Left ventricle myocardium superior (tissue), 1 donor: ENCODE data around the gene CLEC2A. TPM values are rescaled to one million over a fixed set of nuclear protein-coding genes. Genes with fewer than 3 reads are reported as not detected.
A peak's percentile ranks its signal among the peaks of the same experiment; 100 is the strongest.

ENCODE experiments used
- ATAC-seq: fragments of 200-7000 bp; cut with Tn5 transposase; one replicate; pipeline ENCODE4 v1.9.1; 2020; ENCODE audit warnings: mild to moderate bottlenecking, moderate library complexity
- DNase-seq: peaks from one replicate; pipeline ENCODE4 v3.0.0-alpha.2; 2020
- intact Hi-C: fragments of 100-400 bp; cut with micrococcal nuclease; formaldehyde crosslinking; loops from one replicate; pipeline ENCODE4 v1.11.0; 2022
- total RNA-seq: library from RNA; stranded (reverse); fragmentation: NEBNext Ultra II Directional; extraction: Animal tissue kit (Norgen Biotek cat#: 25700); gene quantifications from one replicate; pipeline ENCODE4 v1.2.1, GENCODE V29; 2021
- donor health status: DM: no; HTN: yes; CAD: no; lungs with severe emphysema.

The CLEC2A gene
- total RNA-seq, 1 donor from 2014 or later: not detected

GRCh38 chr12:9940375-9940774 is 8.2 kb upstream of the CLEC2A start:
- ATAC-seq: no peak
- DNase-seq: no peak
- intact Hi-C loops: no loop called here

- intact Hi-C loops: no loop called here
- no peak for ATAC-seq
- no peak for DNase-seq
These were observed 4.4 kb upstream of the CLEC2A start for GRCh38 chr12:9936591-9936990.

- ATAC-seq: no peak
- intact Hi-C loops: no loop called here
- DNase-seq: no peak
These were observed 2.9 kb upstream of the CLEC2A start for GRCh38 chr12:9935026-9935425.

DNA sequence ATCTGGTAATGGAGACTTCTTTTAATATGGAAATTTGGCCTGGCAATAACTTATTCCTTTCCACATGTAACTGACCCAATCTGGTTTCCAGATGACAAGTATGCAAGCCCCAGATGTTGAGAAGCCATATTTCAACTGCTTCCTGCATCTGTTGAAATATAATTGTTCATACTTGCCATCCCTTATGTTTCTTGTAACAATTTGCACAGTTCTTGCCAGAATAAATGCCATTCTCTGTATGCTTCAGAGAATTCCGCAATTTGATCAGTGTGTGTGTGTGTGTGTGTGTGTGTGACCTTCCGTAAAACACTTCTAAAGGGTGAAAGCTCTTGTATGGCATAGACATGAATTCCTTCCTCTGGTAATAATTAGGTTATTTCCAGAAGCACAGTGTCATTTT is 1.8 kb upstream of the CLEC2A start:
- intact Hi-C loops: no loop called here
- no peak for ATAC-seq
- no peak for DNase-seq

GRCh38 chr12:9931245-9931644 is 925 bp downstream of the CLEC2A start:
- intact Hi-C loops: no loop called here
- DNase-seq (no peak), ATAC-seq (no peak)

- intact Hi-C loops: loop anchor here (10.0 kb wide), 1 partner anchor 114 kb away; no protein-coding TSS in a partner anchor
- DNase-seq (no peak), ATAC-seq (no peak)
These were observed 3.6 kb downstream of the CLEC2A start for GRCh38 chr12:9928607-9929006.

DNA sequence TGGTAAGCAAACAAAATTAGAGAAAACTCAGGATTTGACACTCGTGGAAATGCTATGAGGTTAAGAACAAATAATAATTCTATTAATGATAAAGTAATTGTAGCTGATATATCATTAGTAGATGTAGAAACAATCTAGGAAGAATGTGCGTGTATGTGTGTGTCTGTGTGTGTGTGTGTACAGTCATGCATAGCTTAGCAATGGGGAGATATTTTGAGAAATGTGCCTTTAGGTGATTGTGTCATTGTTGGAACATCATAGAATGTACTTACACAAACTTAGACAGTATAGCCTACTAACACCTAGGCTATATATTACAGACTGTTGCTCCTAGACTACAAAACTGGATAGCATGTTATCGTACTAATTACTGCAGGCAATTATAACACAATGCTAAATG is 5.3 kb downstream of the CLEC2A start:
- no peak for ATAC-seq
- no peak for DNase-seq
- intact Hi-C loops: loop anchor here (2.0 to 10.0 kb wide), 2 partner anchors 112 to 176 kb away; no protein-coding TSS in a partner anchor

DNA sequence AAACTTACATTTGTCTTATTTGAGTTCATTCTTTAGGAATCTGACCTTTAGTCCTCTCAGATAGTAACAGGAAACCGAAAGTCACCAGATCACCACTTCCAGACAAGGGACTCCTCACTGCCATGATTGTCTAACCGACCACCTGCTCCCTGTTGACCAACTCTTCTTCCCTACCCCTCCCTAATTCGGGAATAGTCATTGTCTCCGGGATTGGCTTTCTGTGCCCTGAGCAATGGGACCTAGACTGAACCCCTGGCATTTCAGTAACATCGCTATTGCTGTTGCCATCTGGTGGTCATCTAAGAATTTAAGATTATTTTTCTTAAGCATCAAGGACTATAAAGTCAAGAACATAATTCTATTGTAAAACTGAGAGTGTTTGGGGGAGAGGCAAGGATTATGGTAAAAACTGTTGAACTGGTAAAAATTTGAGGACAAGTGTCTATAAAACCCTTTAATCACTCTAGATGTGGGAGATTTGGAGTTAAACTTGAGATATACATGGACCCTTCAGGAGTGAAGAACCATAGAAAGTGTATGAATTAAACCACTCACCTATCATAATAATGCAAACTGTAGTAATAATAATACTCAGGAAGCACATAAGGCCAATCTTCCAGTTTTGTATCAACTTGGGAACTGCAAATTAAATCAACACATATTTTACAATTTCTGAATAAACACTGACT is 6.3 kb downstream of the CLEC2A start:
- ATAC-seq: peak; percentile 27
- intact Hi-C loops: loop anchor here (2.0 to 10.0 kb wide), 2 partner anchors 111 to 175 kb away; no protein-coding TSS in a partner anchor

DNA sequence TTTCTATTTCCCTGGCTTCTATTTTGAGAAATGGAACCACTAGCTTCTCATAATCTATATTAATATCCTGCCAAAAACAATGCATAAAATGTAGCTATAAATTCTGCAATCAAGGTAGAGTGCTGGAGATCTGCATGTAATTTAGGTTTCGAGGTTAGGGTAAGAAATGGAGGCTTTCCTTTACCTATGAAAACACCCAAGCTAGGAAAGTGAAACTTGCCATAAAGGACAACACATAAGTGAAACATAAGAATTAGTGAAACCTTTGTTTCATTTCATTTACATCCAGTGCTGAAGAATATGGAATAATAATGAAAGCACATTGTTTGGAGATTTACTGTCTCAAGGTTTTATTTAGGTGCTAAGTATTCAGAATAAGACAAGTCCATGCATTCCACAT is 9.7 kb downstream of the CLEC2A start:
- intact Hi-C loops: loop anchor here (10.0 kb wide), 1 partner anchor 108 kb away; no protein-coding TSS in a partner anchor
- no peak for DNase-seq
- no peak for ATAC-seq

More for the DNA sequence above, 6.3 kb downstream of the CLEC2A start:
- DNase-seq: no peak

- intact Hi-C loops: loop anchor here (10.0 kb wide), 1 partner anchor 106 kb away; no protein-coding TSS in a partner anchor
- DNase-seq (no peak), ATAC-seq (no peak)
These were observed 11.7 kb downstream of the CLEC2A start for GRCh38 chr12:9920451-9920850.

DNA sequence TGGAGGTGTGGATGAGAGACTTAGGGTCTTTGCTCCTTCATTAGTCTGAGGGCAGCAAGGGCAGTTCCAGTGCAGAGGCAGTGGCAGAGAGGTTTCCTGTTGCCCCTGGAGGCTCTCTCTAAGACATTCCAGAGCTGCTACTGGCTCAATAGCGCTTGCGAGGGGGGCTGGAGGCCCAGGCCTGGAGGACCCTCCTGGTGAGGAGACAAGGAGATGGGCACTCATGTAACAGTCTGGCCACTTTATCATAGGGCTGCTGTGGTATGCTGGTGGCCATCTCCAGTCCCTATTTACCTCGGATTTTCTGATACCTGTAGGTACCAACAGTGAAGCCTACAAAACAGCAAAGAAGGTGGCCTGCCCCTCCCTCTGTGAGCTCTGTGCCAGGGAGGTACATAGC is 12.7 kb downstream of the CLEC2A start:
- intact Hi-C loops: no loop called here
- DNase-seq (no peak), ATAC-seq (no peak)

DNA sequence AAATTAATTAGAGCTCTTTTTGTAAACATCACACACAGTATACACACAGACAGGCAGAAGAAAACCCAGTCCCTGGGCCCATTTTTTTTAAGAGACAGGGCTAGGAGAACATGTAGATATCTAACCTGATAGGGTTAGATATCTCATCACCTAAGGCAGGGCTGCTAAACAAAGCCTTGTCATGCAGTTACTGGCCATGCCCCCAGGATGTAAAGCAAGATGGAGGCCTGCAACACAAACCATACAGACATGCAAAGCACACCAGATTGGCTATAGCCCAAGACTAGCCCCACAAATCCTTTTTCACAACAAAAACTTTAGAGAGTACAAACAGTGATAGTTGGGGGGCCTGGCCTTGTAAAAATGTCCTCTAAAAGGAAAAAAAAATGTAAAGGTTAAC is 20.5 kb downstream of the CLEC2A start:
- ATAC-seq (no peak), DNase-seq (no peak)
- intact Hi-C loops: no loop called here

GRCh38 chr12:9910716-9911421 is 21.3 kb downstream of the CLEC2A start:
- intact Hi-C loops: no loop called here
- no peak for DNase-seq
- no peak for ATAC-seq

GRCh38 chr12:9909724-9910123 is 22.4 kb downstream of the CLEC2A start:
- ATAC-seq: no peak
- intact Hi-C loops: no loop called here
- DNase-seq: no peak

GRCh38 chr12:9908350-9908749 is 23.8 kb downstream of the CLEC2A start:
- intact Hi-C loops: no loop called here

GRCh38 chr12:9907769-9908168 is 24.4 kb downstream of the CLEC2A start:
- no peak for DNase-seq
- intact Hi-C loops: no loop called here
- ATAC-seq: no peak

More at GRCh38 chr12:9908350-9908749, 23.8 kb downstream of the CLEC2A start:
- no peak for ATAC-seq
- DNase-seq: no peak

DNA sequence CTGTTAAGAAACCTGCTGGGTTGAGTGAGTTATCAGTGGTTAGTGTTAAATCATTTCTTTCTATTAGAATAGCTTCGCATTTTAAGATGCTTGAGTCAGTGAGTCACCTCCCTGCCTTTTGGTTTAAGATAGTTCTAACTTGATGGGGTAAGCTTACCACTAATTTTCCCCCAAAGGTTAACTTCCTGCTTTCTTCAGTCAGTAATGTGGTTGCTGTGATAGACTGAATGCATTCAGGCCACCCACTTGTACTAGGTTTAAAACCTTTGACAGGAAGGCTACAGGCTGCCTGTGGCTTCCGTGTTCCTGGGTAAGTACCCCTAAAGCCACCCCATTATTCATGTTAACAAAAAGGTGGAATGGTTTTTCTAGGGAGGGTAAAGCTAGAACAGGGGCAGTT is 25.3 kb downstream of the CLEC2A start:
- no peak for DNase-seq
- no peak for ATAC-seq
- intact Hi-C loops: no loop called here

DNA sequence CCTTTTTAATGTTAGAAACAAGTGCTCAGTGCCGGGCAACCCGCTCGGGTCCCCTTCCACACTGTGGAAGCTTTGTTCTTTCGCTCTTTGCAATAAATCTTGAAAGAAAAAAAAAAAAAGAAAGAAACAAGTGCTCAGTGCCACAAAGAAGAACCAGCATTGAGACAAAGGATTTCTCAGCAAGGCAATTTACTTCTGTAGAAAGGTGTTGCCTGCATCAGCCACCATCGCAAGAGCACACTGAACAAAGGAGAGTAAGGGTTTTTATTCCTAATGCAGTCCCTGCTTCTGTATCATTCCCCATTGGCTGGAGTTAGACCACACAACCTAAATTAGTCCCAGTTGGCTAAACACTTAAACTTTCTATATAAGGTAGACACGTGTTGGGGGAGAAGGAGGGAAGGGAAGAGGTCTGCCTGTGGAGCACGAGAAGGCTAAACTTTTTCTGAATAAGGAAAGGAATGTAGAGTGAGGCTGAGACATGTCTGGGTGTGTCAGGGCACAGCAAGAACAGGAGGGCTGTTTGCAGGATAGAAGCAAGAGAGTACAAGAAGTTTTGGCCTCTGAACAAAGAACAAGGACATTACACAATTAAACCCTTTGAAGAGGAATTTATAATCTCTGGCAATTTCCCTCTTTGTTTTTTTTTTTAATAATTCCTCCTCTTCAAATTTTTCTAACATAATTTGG is 29.5 kb downstream of the CLEC2A start:
- DNase-seq: no peak
- no peak for ATAC-seq
- intact Hi-C loops: no loop called here

DNA sequence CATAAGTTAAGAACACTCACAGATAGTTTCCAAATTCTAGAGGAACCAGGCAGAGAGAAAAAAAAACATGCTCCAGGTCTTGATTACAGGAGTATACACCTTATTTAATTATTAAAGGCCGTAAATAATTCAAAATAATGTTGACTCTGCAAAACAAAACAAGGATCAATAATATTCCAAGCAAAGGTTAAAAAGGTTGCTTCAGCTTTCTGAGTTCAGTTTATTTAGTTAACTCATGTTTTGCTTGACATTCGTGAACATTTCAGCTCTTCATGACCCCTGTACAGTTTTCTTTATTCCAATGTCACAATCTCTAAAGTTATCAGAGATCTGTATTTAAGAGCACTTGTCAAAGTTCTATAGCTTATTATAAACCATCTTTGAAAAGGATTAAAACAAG is 31.2 kb downstream of the CLEC2A start:
- DNase-seq (no peak), ATAC-seq (no peak)
- intact Hi-C loops: no loop called here

DNA sequence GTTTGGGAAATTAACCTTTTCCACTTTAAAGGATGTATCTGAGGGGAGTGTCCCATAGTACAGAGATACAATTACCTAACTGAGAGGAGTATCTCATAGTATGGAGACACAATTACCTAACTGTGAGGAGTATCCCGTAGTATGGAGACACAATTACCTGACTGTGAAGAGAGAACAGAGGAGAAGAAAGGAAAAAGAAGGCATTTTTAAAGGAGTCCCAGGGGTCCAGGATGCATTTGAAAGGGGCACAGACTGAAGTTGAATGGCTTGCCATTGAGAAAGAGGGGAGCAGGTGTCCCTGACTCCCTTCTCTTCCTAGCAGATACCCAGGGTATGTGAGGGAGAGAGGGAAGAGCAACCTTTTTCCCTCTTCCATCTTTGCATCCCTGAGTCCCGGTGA is 33.0 kb downstream of the CLEC2A start:
- DNase-seq (no peak), ATAC-seq (no peak)

More for the DNA sequence above, 33.0 kb downstream of the CLEC2A start:
- intact Hi-C loops: no loop called here
